HepG2 (cell line): ENCODE data around the gene OS9. TPM values are rescaled to one million over a fixed set of nuclear protein-coding genes. Genes with fewer than 3 reads are reported as not detected.

Experiments
- ATAC-seq: fragments of 200-7000 bp; cut with Tn5 transposase; 3 replicates; pipeline ENCODE4 v1.9.1; 2020; ENCODE audit warnings: mild to moderate bottlenecking, moderate library complexity
- BruUV-seq: library from RNA; stranded (reverse); fragments of 400-500 nt; replicated peaks from 2 replicates; lab custom pipeline; 2021; lab: Mats Ljungman, UMichigan
- CTCF ChIA-PET: fragments of 300-600 bp; formaldehyde crosslinking; extraction: SDS; loops from one replicate; lab custom pipeline; 2021; ENCODE audit warnings: low total read pairs, inconsistent platforms, low intra/inter-chr PET ratio; lab: Yijun Ruan, JAX
- POLR2A ChIA-PET: fragments of 350-600 bp; sonication (Branson Sonifier 250); formaldehyde crosslinking; loops from one replicate; lab custom pipeline; 2020; ENCODE audit warnings: antibody characterized with exemption, inconsistent platforms; lab: Yijun Ruan, JAX
- DNase-seq: peaks from one replicate; pipeline ENCODE4 v3.0.0-alpha.2; 2015; ENCODE audit warnings: low spot score
- FAIRE-seq: peaks from 3 replicates; lab custom pipeline; 2011; peaks lifted over from hg19 to GRCh38; lab: Jason Lieb, UNC
- H2AFZ ChIP-seq: one replicate; pipeline ENCODE4 v1.6.1; 2011; ENCODE audit warnings: low read length, inconsistent platforms
- H3K27ac ChIP-seq: fragments of 300-600 bp; 3 replicates; pipeline ENCODE4 v1.8.0; 2011; ENCODE audit warnings: mixed run types, mild to moderate bottlenecking, mixed read lengths, low read length, inconsistent platforms; ENCODE audit not compliant: insufficient read depth; ENCODE audit errors: extremely low read length
- H3K27me3 ChIP-seq, 2 experiments: fragments of 200-600 bp in 1 of 2; 2 replicates in 1 of 2; 3 replicates in 1 of 2; pipeline versions ENCODE4 v1.6.0 to v1.8.0; 2011; ENCODE audit warnings: low read length in 2 of 2, mild to moderate bottlenecking in 2 of 2, moderate library complexity in 2 of 2, inconsistent platforms in 1 of 2; ENCODE audit not compliant: insufficient read depth in 2 of 2, control insufficient read depth in 1 of 2
- H3K36me3 ChIP-seq, 2 experiments: fragments of 200-600 bp in 1 of 2; replicated peaks in 1 of 2; 2 replicates in 1 of 2; 3 replicates in 1 of 2; pipeline versions ENCODE4 v1.5.1 to v1.8.0; 2011; ENCODE audit warnings: low read length in 2 of 2, inconsistent platforms in 1 of 2; ENCODE audit not compliant: insufficient read depth in 2 of 2, control insufficient read depth in 1 of 2
- H3K4me1 ChIP-seq: 2 replicates; pipeline ENCODE4 v1.5.1; 2012; ENCODE audit warnings: low read length, inconsistent platforms; ENCODE audit not compliant: insufficient read depth
- H3K4me2 ChIP-seq: 2 replicates; pipeline ENCODE4 v1.6.0; 2011; ENCODE audit warnings: low read depth, low read length, inconsistent platforms
- H3K4me3 ChIP-seq, 3 experiments: fragments of 200-600 bp in 1 of 3; sonication (generic), shearing (Covaris generic) in 1 of 3; replicated peaks in 1 of 3; 2 replicates each; pipeline ENCODE4 v1.5.1; 2011 to 2016; ENCODE audit warnings: low read length in 3 of 3, inconsistent platforms in 2 of 3, low read depth in 2 of 3, mild to moderate bottlenecking in 2 of 3, control low read depth in 1 of 3, mixed read lengths in 1 of 3; ENCODE audit not compliant: insufficient read depth in 1 of 3
- H3K79me2 ChIP-seq: one replicate; pipeline ENCODE4 v1.6.1; 2011; ENCODE audit warnings: low read length, inconsistent platforms; ENCODE audit not compliant: insufficient read depth
- H3K9ac ChIP-seq: 2 replicates; pipeline ENCODE4 v1.6.0; 2011; ENCODE audit warnings: mild to moderate bottlenecking, low read depth, low read length, inconsistent platforms; ENCODE audit not compliant: insufficient read depth
- H3K9me3 ChIP-seq: 2 replicates; pipeline ENCODE4 v1.5.1; 2012; ENCODE audit warnings: mild to moderate bottlenecking, low read length
- H4K20me1 ChIP-seq: 2 replicates; pipeline ENCODE4 v1.6.0; 2011; ENCODE audit warnings: inconsistent platforms, mild to moderate bottlenecking, low read length, moderate library complexity; ENCODE audit not compliant: insufficient read depth
- FOXJ3 ChIP-seq: sonication (generic); formaldehyde crosslinking; IDR thresholded peaks from 2 replicates; pipeline ENCODE4 v1.4.0; 2020; ENCODE audit warnings: missing genetic modification reagents, mild to moderate bottlenecking, borderline replicate concordance
- RFX5 ChIP-seq: IDR thresholded peaks from 2 replicates; pipeline ENCODE4 v1.6.1; 2011; ENCODE audit warnings: low read depth, low read length, improper control_type of control experiment
- SUZ12 ChIP-seq: fragments of 150-350 bp; IDR thresholded peaks from 2 replicates; pipeline ENCODE4 v1.6.1; 2014; ENCODE audit warnings: low read depth, low read length
- TBL1XR1 ChIP-seq: fragments of 150-350 bp; IDR thresholded peaks from 2 replicates; pipeline ENCODE4 v1.6.1; 2014; ENCODE audit warnings: borderline replicate concordance, low read length; ENCODE audit not compliant: partially characterized antibody
- ZFP37 ChIP-seq: sonication (generic); formaldehyde crosslinking; IDR thresholded peaks from 2 replicates; pipeline ENCODE4 v1.4.0; 2020; ENCODE audit warnings: missing genetic modification reagents, borderline replicate concordance
- ZMYM4 ChIP-seq: sonication (generic); formaldehyde crosslinking; IDR thresholded peaks from 2 replicates; pipeline ENCODE4 v1.8.1; 2023; ENCODE audit warnings: mild to moderate bottlenecking, missing genetic modification reagents
- ZNF557 ChIP-seq: sonication (generic); formaldehyde crosslinking; IDR thresholded peaks from 2 replicates; pipeline ENCODE4 v1.4.0; 2020; ENCODE audit warnings: missing genetic modification reagents
- ZNF609 ChIP-seq: sonication (generic); formaldehyde crosslinking; IDR thresholded peaks from 2 replicates; pipeline ENCODE4 v1.4.0; 2020; ENCODE audit warnings: mild to moderate bottlenecking, missing genetic modification reagents, borderline replicate concordance
- ZNF660 ChIP-seq: sonication (generic); formaldehyde crosslinking; IDR thresholded peaks from 2 replicates; pipeline ENCODE4 v1.5.1; 2020; ENCODE audit warnings: mild to moderate bottlenecking, low read depth, missing genetic modification reagents, borderline replicate concordance
- ZNF761 ChIP-seq: sonication (generic); formaldehyde crosslinking; conservative IDR thresholded peaks from 2 replicates; pipeline ENCODE4 v1.4.0; 2020; ENCODE audit warnings: mild to moderate bottlenecking, missing genetic modification reagents
- ZNF816 ChIP-seq: sonication (generic); formaldehyde crosslinking; IDR thresholded peaks from 2 replicates; pipeline ENCODE4 v1.8.0; 2022; ENCODE audit warnings: missing genetic modification reagents, mild to moderate bottlenecking, borderline replicate concordance
- WGBS: methylation state at CpG from one replicate; pipeline ENCODE4 v1.1.6; 2017; ENCODE audit warnings: low lambda C conversion rate; 5-methylcytosine and 5-hydroxymethylcytosine counted together
- in situ Hi-C: cut with HindIII; loops from 2 replicates; pipeline ENCODE4 v1.10.0; 2017; ENCODE audit warnings: low pct_unique_long_range_greater_than_20kb; ENCODE audit not compliant: extremely low pct_ligation_motif_present
- intact Hi-C: fragments of 100-400 bp; cut with micrococcal nuclease; formaldehyde crosslinking; loops from one replicate; pipeline ENCODE4 v1.10.0; 2022; ENCODE audit not compliant: unreplicated experiment
- polyA plus RNA-seq, 8 experiments: library from polyadenylated mRNA; depleted of rRNA in 3 of 8; stranded (reverse) in 7 of 8; unstranded in 1 of 8; fragments of >200 nt; fragmentation: Illumina TruSeq in 4 of 8; extraction: Trizol in 4 of 8; gene quantifications; 2 replicates each; pipeline versions ENCODE4 v1.2.1 to v1.2.3, GENCODE V29; 2011 to 2016; ENCODE audit warnings: low read depth in 4 of 8, missing spikeins in 1 of 8, mixed read lengths in 1 of 8; ENCODE audit not compliant: insufficient read depth in 1 of 8
- total RNA-seq, 5 experiments: library from RNA; depleted of rRNA; stranded (reverse); fragments of >200 nt; fragmentation: Illumina TruSeq; extraction: Trizol; gene quantifications; 2 replicates each; pipeline ENCODE4 v1.2.3, GENCODE V29; 2016; ENCODE audit warnings: low read depth in 1 of 5
- TF ChIP-seq, protein P1 (sequence below): sonication (generic); formaldehyde crosslinking; IDR thresholded peaks from 2 replicates; pipeline ENCODE4 v1.5.0; 2020; ENCODE audit warnings: mild to moderate bottlenecking, missing genetic modification reagents

OS9 gene
- total and polyA plus RNA-seq, 2 of the 13 experiments (the other 11 are each of a cell fraction or from before 2014, with no cell fraction given): 156 to 206 TPM

- H2AFZ ChIP-seq: no peak overlapping the region
- no peak for DNase-seq
- no peaks in the 10 kb centered on the region for H3K79me2 ChIP-seq
- H3K27me3 ChIP-seq: no peaks in the 10 kb centered on the region
- H3K4me3 ChIP-seq: no peak overlapping the region
- H3K27ac ChIP-seq: no peak overlapping the region
- H4K20me1 ChIP-seq: no peaks in the 10 kb centered on the region
- CTCF ChIA-PET: no interaction called here
- H3K36me3 ChIP-seq: peaks cover 19 to 56% of the 10 kb centered on the region in 2 experiments
- POLR2A ChIA-PET: no interaction called here
- over 99% methylated on average over 15 of the region's 15 CpGs for WGBS
- peaks cover 5% of the 10 kb centered on the region; the same call in 1 of the 2 replicates for H3K4me1 ChIP-seq
- TF ChIP-seq ZFP37 (CRISPR knock-in tag): no peak
- TF ChIP-seq FOXJ3 (CRISPR knock-in tag): no peak
- no peak for TF ChIP-seq ZNF609
- no peak for TF ChIP-seq TBL1XR1
- no peak for TF ChIP-seq ZNF660
- TF ChIP-seq ZNF816 (CRISPR knock-in tag): no peak
- no peak for TF ChIP-seq SUZ12
- TF ChIP-seq ZNF557 (CRISPR knock-in tag): no peak
- TF ChIP-seq ZMYM4 (CRISPR knock-in tag): no peak
- TF ChIP-seq RFX5: no peak
- no peak for TF ChIP-seq ZNF761 (CRISPR knock-in tag)
- TF ChIP-seq, protein P1, sequence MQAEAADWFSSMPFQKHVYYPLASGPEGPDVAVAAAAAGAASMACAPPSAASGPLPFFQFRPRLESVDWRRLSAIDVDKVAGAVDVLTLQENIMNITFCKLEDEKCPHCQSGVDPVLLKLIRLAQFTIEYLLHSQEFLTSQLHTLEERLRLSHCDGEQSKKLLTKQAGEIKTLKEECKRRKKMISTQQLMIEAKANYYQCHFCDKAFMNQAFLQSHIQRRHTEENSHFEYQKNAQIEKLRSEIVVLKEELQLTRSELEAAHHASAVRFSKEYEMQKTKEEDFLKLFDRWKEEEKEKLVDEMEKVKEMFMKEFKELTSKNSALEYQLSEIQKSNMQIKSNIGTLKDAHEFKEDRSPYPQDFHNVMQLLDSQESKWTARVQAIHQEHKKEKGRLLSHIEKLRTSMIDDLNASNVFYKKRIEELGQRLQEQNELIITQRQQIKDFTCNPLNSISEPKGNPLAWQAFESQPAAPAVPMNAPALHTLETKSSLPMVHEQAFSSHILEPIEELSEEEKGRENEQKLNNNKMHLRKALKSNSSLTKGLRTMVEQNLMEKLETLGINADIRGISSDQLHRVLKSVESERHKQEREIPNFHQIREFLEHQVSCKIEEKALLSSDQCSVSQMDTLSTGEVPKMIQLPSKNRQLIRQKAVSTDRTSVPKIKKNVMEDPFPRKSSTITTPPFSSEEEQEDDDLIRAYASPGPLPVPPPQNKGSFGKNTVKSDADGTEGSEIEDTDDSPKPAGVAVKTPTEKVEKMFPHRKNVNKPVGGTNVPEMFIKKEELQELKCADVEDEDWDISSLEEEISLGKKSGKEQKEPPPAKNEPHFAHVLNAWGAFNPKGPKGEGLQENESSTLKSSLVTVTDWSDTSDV: no peak
- TF ChIP-seq, all 625 proteins: peak for 0
- intact Hi-C loops (no loop called here), in situ Hi-C loops (no loop called here)
- no TSS peak for BruUV-seq
- no peak for ATAC-seq
- no peak overlapping the region for H3K9ac ChIP-seq
- FAIRE-seq: no peak
- no peaks in the 10 kb centered on the region for H3K9me3 ChIP-seq
- no peak overlapping the region for H3K4me2 ChIP-seq
These were observed 25.0 kb downstream of the OS9 start for GRCh38 chr12:57718641-57719528.
